HepG2 (cell line): ENCODE measurements around the gene TRIM9.

ENCODE experiments used
- EZH2 ChIP-seq: conservative IDR thresholded peaks from 2 replicates; pipeline ENCODE4 v1.6.1; 2012; ENCODE audit warnings: mild to moderate bottlenecking, low read depth, low read length, moderate library complexity
- HCFC1 ChIP-seq: fragments of 150-350 bp; IDR thresholded peaks from 2 replicates; pipeline ENCODE4 v1.6.1; 2014; ENCODE audit warnings: low read depth, low read length
- JUN ChIP-seq: sonication (generic); formaldehyde crosslinking; IDR thresholded peaks from 2 replicates; pipeline ENCODE4 v1.4.0; 2020; ENCODE audit warnings: mild to moderate bottlenecking, missing genetic modification reagents
- MXD4 ChIP-seq: IDR thresholded peaks from 2 replicates; pipeline ENCODE4 v1.6.1; 2016; ENCODE audit warnings: mild to moderate bottlenecking, missing biosample characterization, missing genetic modification reagents
- POLR2A ChIP-seq, 2 experiments: IDR thresholded peaks; 2 replicates each; pipeline ENCODE4 v1.6.1; 2011; ENCODE audit warnings: low read depth in 2 of 2, low read length in 2 of 2, mild to moderate bottlenecking in 1 of 2, moderate library complexity in 1 of 2; ENCODE audit not compliant: insufficient read depth in 1 of 2
- SCMH1 ChIP-seq: sonication (generic); formaldehyde crosslinking; IDR thresholded peaks from 2 replicates; pipeline ENCODE4 v1.9.0; 2021; ENCODE audit warnings: missing genetic modification reagents, mild to moderate bottlenecking, borderline replicate concordance
- TCF7L2 ChIP-seq: IDR thresholded peaks from 2 replicates; pipeline ENCODE4 v1.6.1; 2011; ENCODE audit warnings: mild to moderate bottlenecking, low read depth, low read length, moderate library complexity
- ZC3H4 ChIP-seq: sonication (generic); formaldehyde crosslinking; IDR thresholded peaks from 2 replicates; pipeline ENCODE4 v1.4.0; 2020; ENCODE audit warnings: missing genetic modification reagents, borderline replicate concordance
- ZNF33B ChIP-seq: sonication (generic); formaldehyde crosslinking; IDR thresholded peaks from 2 replicates; pipeline ENCODE4 v1.5.1; 2020; ENCODE audit warnings: mild to moderate bottlenecking, missing genetic modification reagents
- ZNF607 ChIP-seq: sonication (generic); formaldehyde crosslinking; IDR thresholded peaks from 2 replicates; pipeline ENCODE4 v1.5.1; 2020; ENCODE audit warnings: missing genetic modification reagents, mild to moderate bottlenecking, borderline replicate concordance
- TF ChIP-seq, protein P1 (sequence below): sonication (generic); formaldehyde crosslinking; IDR thresholded peaks from 2 replicates; pipeline ENCODE4 v1.4.0; 2020; ENCODE audit warnings: missing genetic modification reagents
- TF ChIP-seq, protein P2 (sequence below): sonication (generic); formaldehyde crosslinking; IDR thresholded peaks from 2 replicates; pipeline ENCODE4 v1.5.0; 2020; ENCODE audit warnings: mild to moderate bottlenecking, missing genetic modification reagents, moderate library complexity

DNA sequence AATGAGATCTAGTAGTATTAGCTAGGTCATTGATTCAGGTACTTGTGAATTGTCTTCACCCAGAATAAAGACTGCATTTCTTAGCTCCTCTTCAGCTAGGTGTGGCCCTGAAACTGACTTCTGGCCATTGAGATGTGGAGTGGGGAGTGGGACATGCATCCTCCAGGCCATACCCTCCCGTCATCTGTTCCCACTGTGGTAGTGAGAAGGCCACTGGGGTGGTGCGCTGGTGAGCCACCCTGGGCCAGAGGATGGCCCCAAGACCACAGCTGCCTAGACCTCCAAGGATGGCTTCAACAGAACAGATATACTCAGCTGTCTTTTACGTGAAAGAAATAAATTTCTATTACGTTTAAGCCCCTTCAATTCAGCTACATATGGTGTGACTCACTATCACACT is 36.5 kb downstream of the TRIM9 start:
- no peak for TF ChIP-seq MXD4 (CRISPR knock-in tag)
- TF ChIP-seq EZH2 = no peak
- no peak for TF ChIP-seq TCF7L2
- TF ChIP-seq, protein P1, sequence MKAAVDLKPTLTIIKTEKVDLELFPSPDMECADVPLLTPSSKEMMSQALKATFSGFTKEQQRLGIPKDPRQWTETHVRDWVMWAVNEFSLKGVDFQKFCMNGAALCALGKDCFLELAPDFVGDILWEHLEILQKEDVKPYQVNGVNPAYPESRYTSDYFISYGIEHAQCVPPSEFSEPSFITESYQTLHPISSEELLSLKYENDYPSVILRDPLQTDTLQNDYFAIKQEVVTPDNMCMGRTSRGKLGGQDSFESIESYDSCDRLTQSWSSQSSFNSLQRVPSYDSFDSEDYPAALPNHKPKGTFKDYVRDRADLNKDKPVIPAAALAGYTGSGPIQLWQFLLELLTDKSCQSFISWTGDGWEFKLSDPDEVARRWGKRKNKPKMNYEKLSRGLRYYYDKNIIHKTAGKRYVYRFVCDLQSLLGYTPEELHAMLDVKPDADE (CRISPR knock-in tag) = no peak
- TF ChIP-seq ZNF607 (CRISPR knock-in tag) = no peak
- no peak for TF ChIP-seq SCMH1 (CRISPR knock-in tag)
- TF ChIP-seq ZNF33B = no peak
- no peak for TF ChIP-seq ZC3H4 (CRISPR knock-in tag)
- TF ChIP-seq HCFC1 = no peak
- TF ChIP-seq, protein P2, sequence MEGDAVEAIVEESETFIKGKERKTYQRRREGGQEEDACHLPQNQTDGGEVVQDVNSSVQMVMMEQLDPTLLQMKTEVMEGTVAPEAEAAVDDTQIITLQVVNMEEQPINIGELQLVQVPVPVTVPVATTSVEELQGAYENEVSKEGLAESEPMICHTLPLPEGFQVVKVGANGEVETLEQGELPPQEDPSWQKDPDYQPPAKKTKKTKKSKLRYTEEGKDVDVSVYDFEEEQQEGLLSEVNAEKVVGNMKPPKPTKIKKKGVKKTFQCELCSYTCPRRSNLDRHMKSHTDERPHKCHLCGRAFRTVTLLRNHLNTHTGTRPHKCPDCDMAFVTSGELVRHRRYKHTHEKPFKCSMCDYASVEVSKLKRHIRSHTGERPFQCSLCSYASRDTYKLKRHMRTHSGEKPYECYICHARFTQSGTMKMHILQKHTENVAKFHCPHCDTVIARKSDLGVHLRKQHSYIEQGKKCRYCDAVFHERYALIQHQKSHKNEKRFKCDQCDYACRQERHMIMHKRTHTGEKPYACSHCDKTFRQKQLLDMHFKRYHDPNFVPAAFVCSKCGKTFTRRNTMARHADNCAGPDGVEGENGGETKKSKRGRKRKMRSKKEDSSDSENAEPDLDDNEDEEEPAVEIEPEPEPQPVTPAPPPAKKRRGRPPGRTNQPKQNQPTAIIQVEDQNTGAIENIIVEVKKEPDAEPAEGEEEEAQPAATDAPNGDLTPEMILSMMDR (CRISPR knock-in tag) = no peak
- no peak for TF ChIP-seq JUN (CRISPR knock-in tag)
- no peak for TF ChIP-seq POLR2A (IDR thresholded peaks at IDR 0.05; ENCODE audit: insufficient read depth in 1 of 2, low read depth in 2 of 2, low read length in 2 of 2)
